Measurements from ENCODE around the gene MYO6.

The MYO6 gene

GRCh38 chr6:75941509-75941908, 192.5 kb downstream of the MYO6 start:
- in situ Hi-C loops (cut with HindIII; ENCODE audit: low sequenced_read_pairs) = no loop called here
- H3K4me3 ChIP-seq (ENCODE audit: low read depth, low read length) = no peak overlapping the region
- no peak for DNase-seq (ENCODE audit: low read depth, low spot score)
- TF ChIP-seq, protein P1, sequence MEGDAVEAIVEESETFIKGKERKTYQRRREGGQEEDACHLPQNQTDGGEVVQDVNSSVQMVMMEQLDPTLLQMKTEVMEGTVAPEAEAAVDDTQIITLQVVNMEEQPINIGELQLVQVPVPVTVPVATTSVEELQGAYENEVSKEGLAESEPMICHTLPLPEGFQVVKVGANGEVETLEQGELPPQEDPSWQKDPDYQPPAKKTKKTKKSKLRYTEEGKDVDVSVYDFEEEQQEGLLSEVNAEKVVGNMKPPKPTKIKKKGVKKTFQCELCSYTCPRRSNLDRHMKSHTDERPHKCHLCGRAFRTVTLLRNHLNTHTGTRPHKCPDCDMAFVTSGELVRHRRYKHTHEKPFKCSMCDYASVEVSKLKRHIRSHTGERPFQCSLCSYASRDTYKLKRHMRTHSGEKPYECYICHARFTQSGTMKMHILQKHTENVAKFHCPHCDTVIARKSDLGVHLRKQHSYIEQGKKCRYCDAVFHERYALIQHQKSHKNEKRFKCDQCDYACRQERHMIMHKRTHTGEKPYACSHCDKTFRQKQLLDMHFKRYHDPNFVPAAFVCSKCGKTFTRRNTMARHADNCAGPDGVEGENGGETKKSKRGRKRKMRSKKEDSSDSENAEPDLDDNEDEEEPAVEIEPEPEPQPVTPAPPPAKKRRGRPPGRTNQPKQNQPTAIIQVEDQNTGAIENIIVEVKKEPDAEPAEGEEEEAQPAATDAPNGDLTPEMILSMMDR (IDR thresholded peaks at IDR 0.05; ENCODE audit: low read depth, low read length) = no peak

GRCh38 chr6:75943381-75943780, 194.3 kb downstream of the MYO6 start:
- no peak overlapping the region for H3K4me3 ChIP-seq (ENCODE audit: low read depth, low read length)
- DNase-seq (ENCODE audit: low read depth, low spot score) = no peak
- in situ Hi-C loops (cut with HindIII; ENCODE audit: low sequenced_read_pairs) = no loop called here
- TF ChIP-seq, protein P1 (IDR thresholded peaks at IDR 0.05; ENCODE audit: low read depth, low read length) = no peak

DNA sequence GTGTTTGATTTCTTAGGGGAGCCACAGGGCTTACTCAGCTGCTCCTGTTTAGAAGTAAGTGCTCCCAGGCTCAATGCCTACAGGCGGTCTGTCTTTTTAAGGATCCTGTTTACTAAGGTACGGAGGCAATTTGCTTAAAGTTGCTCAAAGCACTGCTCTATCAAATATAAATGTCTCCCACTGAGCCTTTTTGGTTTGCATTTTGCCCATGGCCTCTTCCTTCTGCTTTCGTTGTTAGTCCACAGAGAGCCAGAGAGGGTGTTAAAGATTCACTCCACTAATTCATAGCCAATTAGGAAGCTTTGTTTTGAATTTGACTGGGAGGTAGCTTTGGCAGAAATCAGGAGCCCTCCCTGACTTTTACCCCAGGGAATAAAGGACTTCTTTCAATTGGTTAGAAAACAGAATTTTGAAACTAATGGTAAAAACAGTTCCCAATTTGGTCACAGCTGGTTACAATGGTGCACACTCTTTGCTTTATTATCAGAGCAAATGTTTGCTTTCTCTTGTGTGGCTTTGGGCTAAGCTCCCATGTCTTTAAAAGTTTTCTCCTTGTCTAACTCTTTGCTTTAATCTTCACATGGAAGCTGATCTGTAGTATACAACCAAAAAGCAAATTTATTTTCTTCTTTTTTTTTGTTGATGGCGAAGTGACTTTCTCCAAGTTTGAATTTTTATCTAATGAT, 197.2 kb downstream of the MYO6 start:
- TF ChIP-seq, protein P1 (IDR thresholded peaks at IDR 0.05; ENCODE audit: low read depth, low read length) = no peak
- in situ Hi-C loops (cut with HindIII; ENCODE audit: low sequenced_read_pairs) = no loop called here
- no peak overlapping the region for H3K4me3 ChIP-seq (ENCODE audit: low read depth, low read length)
- no peak for DNase-seq (ENCODE audit: low read depth, low spot score)

GRCh38 chr6:75947935-75948334, 198.9 kb downstream of the MYO6 start:
- no peak overlapping the region for H3K4me3 ChIP-seq (ENCODE audit: low read depth, low read length)
- DNase-seq (ENCODE audit: low read depth, low spot score) = no peak
- TF ChIP-seq, protein P1 (IDR thresholded peaks at IDR 0.05; ENCODE audit: low read depth, low read length) = no peak
- in situ Hi-C loops (cut with HindIII; ENCODE audit: low sequenced_read_pairs) = no loop called here

DNA sequence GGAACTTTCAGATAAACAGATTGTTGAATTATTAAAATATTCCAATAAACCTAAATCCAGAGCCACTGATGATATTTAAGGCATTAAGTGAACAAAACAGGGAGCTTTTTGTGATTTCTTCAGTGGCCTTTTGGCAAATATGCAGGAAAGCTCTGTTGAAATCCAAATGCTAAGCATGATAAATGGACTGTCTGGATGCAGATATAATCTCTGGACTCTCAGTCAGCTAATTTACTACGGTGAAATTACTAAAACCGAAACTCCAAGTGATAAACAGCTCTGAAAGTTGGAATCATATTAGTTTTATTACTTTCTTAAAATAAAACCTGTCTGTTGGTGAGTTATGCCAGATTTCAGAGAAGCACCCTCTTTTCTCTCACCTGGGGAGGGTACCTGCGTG, 203.1 kb downstream of the MYO6 start:
- no peak for DNase-seq (ENCODE audit: low read depth, low spot score)
- H3K4me3 ChIP-seq (ENCODE audit: low read depth, low read length) = no peak overlapping the region
- in situ Hi-C loops (cut with HindIII; ENCODE audit: low sequenced_read_pairs) = no loop called here
- TF ChIP-seq, protein P1 (IDR thresholded peaks at IDR 0.05; ENCODE audit: low read depth, low read length) = no peak

GRCh38 chr6:75963569-75963968, 214.5 kb downstream of the MYO6 start:
- in situ Hi-C loops (cut with HindIII; ENCODE audit: low sequenced_read_pairs) = no loop called here
- TF ChIP-seq, protein P1 (IDR thresholded peaks at IDR 0.05; ENCODE audit: low read depth, low read length) = no peak
- H3K4me3 ChIP-seq (ENCODE audit: low read depth, low read length) = no peak overlapping the region
- DNase-seq (ENCODE audit: low read depth, low spot score) = no peak
